ENCODE data around the gene GADL1. TPM values are rescaled to one million over a fixed set of nuclear protein-coding genes. Genes with fewer than 3 reads are reported as not detected.

GADL1 gene
- polyA plus RNA-seq, 3 donors from 2014 or later, result not detected

- H3K36me3 Mint-ChIP-seq, result no peaks in the 10 kb centered on the region
- H3K9me3 Mint-ChIP-seq, result no peaks in the 10 kb centered on the region
- H3K27ac Mint-ChIP-seq, result no peak overlapping the region
- no peak overlapping the region for H3K4me3 Mint-ChIP-seq
- no peaks in the 10 kb centered on the region for H3K4me1 Mint-ChIP-seq
- DNase-seq, result no peak
- H3K27me3 Mint-ChIP-seq (ENCODE audit: low read depth in 3 of 3), result peaks cover 0 to 5% (median 4%) of the 10 kb centered on the region in 3 donors
Observed at GRCh38 chr3:30753766-30754165, 140.7 kb downstream of the GADL1 start.

GRCh38 chr3:30752970-30753369 is 141.5 kb downstream of the GADL1 start:
- Mint-ChIP-seq H3K4me3 (no peak overlapping the region), H3K36me3 (no peaks in the 10 kb centered on the region), H3K4me1 (no peaks in the 10 kb centered on the region), H3K27ac (no peak overlapping the region), H3K27me3 (ENCODE audit: low read depth in 3 of 3) (peaks cover 0 to 5% (median 4%) of the 10 kb centered on the region in 3 donors), H3K9me3 (no peaks in the 10 kb centered on the region)
- no peak for DNase-seq

DNA sequence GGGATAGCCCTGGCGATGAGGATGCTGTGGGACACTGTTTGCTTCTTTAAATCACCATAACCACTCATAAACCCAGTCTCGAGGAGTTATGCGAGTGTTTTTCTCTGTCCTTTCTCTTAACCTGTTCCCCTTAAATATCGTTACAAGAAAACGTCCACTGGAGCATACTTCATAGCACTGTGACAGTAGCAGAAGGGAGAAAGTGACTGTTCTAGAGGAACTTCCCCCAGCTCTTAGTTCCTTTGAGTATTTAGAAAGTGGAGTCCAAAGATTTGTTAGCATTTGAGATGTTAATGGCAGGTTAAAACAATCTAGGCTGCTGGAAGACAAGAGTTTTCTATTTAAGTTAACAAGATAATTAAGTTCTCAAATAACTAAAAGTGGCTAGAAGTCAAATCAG is 142.0 kb downstream of the GADL1 start:
- Mint-ChIP-seq H3K36me3 (no peaks in the 10 kb centered on the region), H3K27ac (no peak overlapping the region), H3K9me3 (no peaks in the 10 kb centered on the region), H3K27me3 (ENCODE audit: low read depth in 3 of 3) (peaks cover 0 to 5% (median 4%) of the 10 kb centered on the region in 3 donors), H3K4me1 (no peaks in the 10 kb centered on the region), H3K4me3 (no peak overlapping the region)
- DNase-seq, result no peak

- H3K9me3 Mint-ChIP-seq, result no peaks in the 10 kb centered on the region
- H3K27ac Mint-ChIP-seq, result no peak overlapping the region
- DNase-seq, result peak in 2 of 3 donors; percentile 24 to 26
- no peaks in the 10 kb centered on the region for H3K4me1 Mint-ChIP-seq
- H3K27me3 Mint-ChIP-seq (ENCODE audit: low read depth in 3 of 3), result peaks cover 0 to 5% (median 4%) of the 10 kb centered on the region in 3 donors
- H3K4me3 Mint-ChIP-seq, result no peak overlapping the region
- no peaks in the 10 kb centered on the region for H3K36me3 Mint-ChIP-seq
Observed at GRCh38 chr3:30751610-30752299, 142.7 kb downstream of the GADL1 start.

DNA sequence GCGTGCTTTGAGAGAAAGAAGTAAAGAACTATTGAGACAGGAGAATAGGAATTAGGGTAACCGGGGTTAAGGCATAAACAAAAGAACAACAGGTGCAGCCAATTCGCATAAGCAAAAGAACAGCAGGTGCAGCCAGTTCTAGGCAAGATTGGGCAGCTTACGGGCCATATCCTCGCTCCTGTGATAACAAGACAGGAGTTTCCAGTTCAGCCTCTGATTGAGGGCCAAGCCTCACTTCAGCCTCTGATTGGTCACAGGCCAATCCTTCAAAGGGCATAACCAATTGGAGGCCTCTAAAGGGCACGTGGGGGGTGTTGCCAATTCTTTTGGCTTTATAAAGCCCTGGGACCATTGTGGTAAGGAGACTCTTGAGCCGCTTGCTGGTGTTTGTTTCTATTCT is 143.5 kb downstream of the GADL1 start:
- no peak for DNase-seq
- Mint-ChIP-seq H3K4me3 (no peak overlapping the region), H3K27ac (no peak overlapping the region), H3K9me3 (no peaks in the 10 kb centered on the region), H3K36me3 (no peaks in the 10 kb centered on the region), H3K4me1 (no peaks in the 10 kb centered on the region), H3K27me3 (ENCODE audit: low read depth in 3 of 3) (peaks cover 0 to 4% (median 3%) of the 10 kb centered on the region in 3 donors)

GRCh38 chr3:30749230-30749629 is 145.2 kb downstream of the GADL1 start:
- no peak overlapping the region for H3K4me3 Mint-ChIP-seq
- no peaks in the 10 kb centered on the region for H3K36me3 Mint-ChIP-seq
- H3K9me3 Mint-ChIP-seq, result no peaks in the 10 kb centered on the region
- H3K27ac Mint-ChIP-seq, result no peak overlapping the region
- H3K4me1 Mint-ChIP-seq, result no peaks in the 10 kb centered on the region
- H3K27me3 Mint-ChIP-seq (ENCODE audit: low read depth in 3 of 3), result peaks cover 0 to 4% (median 3%) of the 10 kb centered on the region in 3 donors
- DNase-seq, result no peak

DNA sequence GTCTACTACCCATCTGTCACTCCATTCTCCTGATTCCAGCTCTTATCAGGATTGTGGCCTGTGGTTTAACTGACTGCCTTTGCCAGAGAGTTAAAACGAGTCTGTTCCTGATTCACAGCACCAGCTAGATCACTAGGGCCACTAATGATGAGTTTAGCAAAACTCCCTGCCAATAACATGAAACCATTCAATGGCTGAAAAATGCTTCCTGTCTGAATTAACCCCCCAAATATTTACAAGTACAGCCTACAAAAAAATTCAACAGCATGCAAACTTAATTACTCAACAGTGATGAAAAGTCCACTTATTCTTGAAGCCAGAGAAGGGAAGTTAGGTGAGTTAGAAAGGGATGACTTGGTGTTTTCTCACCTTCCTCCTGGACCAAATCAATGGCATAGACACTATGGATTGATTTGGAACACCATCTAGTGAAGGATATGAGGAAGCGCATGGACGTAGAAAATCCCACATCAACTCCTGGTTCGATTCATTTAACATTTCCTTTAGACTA is 146.6 kb downstream of the GADL1 start:
- no peaks in the 10 kb centered on the region for H3K36me3 Mint-ChIP-seq
- H3K9me3 Mint-ChIP-seq, result no peaks in the 10 kb centered on the region
- H3K27me3 Mint-ChIP-seq (ENCODE audit: low read depth in 3 of 3), result peaks cover 0 to 4% (median 3%) of the 10 kb centered on the region in 3 donors
- peaks cover 5% of the 10 kb centered on the region in 2 donors for H3K4me1 Mint-ChIP-seq
- no peak for DNase-seq
- H3K27ac Mint-ChIP-seq, result no peak overlapping the region
- no peak overlapping the region for H3K4me3 Mint-ChIP-seq

- Mint-ChIP-seq H3K27ac (peak overlapping the region in 1 of 6 donors; percentile 27), H3K4me3 (no peak overlapping the region)
Observed at GRCh38 chr3:30743641-30744317, 150.7 kb downstream of the GADL1 start.

GRCh38 chr3:30742796-30743619 is 151.5 kb downstream of the GADL1 start:
- Mint-ChIP-seq H3K9me3 (no peaks in the 10 kb centered on the region), H3K27ac (peak overlapping the region in 1 of 6 donors; percentile 27), H3K36me3 (no peaks in the 10 kb centered on the region), H3K27me3 (ENCODE audit: low read depth in 3 of 3) (no peaks in the 10 kb centered on the region), H3K4me1 (peaks cover 16 to 24% of the 10 kb centered on the region in 2 donors), H3K4me3 (no peak overlapping the region)
- DNase-seq, result no peak

More at GRCh38 chr3:30743641-30744317, 150.7 kb downstream of the GADL1 start:
- Mint-ChIP-seq H3K4me1 (peaks cover 11 to 17% of the 10 kb centered on the region in 2 donors), H3K9me3 (no peaks in the 10 kb centered on the region), H3K27me3 (ENCODE audit: low read depth in 3 of 3) (no peaks in the 10 kb centered on the region), H3K36me3 (no peaks in the 10 kb centered on the region)
- no peak for DNase-seq

DNA sequence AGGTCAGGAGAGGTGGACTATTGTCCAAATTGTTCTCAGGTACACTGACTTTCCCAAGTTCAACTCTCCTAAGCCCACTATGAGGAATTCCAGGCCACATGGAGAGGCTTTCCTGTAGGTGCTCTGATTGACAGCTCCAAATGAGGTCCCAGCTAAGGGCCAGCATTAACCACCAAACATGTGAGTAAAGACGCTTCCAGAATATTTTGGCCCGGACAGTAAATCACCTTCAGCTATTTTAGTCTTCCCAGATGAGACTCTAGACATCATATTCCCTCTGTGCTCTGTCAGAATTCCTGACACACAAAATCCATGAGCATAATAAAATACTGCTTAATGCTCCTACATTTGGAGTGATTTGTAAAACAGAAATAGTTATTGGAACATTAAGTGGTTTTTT is 152.6 kb downstream of the GADL1 start:
- Mint-ChIP-seq H3K4me3 (no peak overlapping the region), H3K4me1 (peaks cover 16 to 24% of the 10 kb centered on the region in 2 donors), H3K27ac (no peak overlapping the region), H3K9me3 (no peaks in the 10 kb centered on the region), H3K36me3 (no peaks in the 10 kb centered on the region), H3K27me3 (ENCODE audit: low read depth in 3 of 3) (peaks cover 0 to 2% (median 0%) of the 10 kb centered on the region in 3 donors)
- no peak for DNase-seq

GRCh38 chr3:30738605-30739004 is 155.9 kb downstream of the GADL1 start:
- Mint-ChIP-seq H3K4me1 (peaks cover 26 to 40% of the 10 kb centered on the region in 2 donors), H3K9me3 (no peaks in the 10 kb centered on the region), H3K4me3 (no peak overlapping the region), H3K27me3 (ENCODE audit: low read depth in 3 of 3) (peaks cover 0 to 2% (median 0%) of the 10 kb centered on the region in 3 donors), H3K27ac (no peak overlapping the region), H3K36me3 (no peaks in the 10 kb centered on the region)
- DNase-seq, result no peak

GRCh38 chr3:30737743-30738499 is 156.5 kb downstream of the GADL1 start:
- H3K4me1 Mint-ChIP-seq, result peaks cover 24 to 39% of the 10 kb centered on the region in 2 donors

DNA sequence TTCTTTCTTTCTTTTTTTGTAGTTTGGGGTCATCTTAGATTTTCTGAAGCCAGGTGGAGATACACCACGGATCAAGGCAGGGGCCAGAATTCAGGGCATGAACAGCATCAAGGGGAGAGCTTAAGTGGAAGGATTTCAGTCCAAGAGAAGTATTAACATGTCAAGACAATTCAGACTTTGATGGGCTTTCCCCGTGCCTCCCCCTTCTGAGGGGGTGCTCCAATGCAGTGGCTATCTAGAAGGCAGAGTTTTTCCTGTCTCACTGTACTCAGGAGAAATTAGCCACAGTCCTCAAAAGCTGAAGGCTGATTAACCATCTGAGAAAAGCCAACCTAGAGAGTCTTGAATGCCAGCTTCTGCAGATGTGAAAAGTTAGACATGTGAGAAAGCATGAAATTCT is 160.8 kb downstream of the GADL1 start:
- no peak for DNase-seq
- Mint-ChIP-seq H3K4me1 (peaks cover 31 to 53% of the 10 kb centered on the region in 2 donors), H3K4me3 (no peak overlapping the region), H3K36me3 (no peaks in the 10 kb centered on the region), H3K27ac (no peak overlapping the region), H3K9me3 (no peaks in the 10 kb centered on the region), H3K27me3 (ENCODE audit: low read depth in 3 of 3) (peaks cover 0 to 2% (median 0%) of the 10 kb centered on the region in 3 donors)

More at GRCh38 chr3:30737743-30738499, 156.5 kb downstream of the GADL1 start:
- no peak overlapping the region for H3K4me3 Mint-ChIP-seq
- peaks cover 0 to 2% (median 0%) of the 10 kb centered on the region in 3 donors for H3K27me3 Mint-ChIP-seq (ENCODE audit: low read depth in 3 of 3)
- H3K36me3 Mint-ChIP-seq, result no peaks in the 10 kb centered on the region
- no peak overlapping the region for H3K27ac Mint-ChIP-seq
- no peak for DNase-seq
- no peaks in the 10 kb centered on the region for H3K9me3 Mint-ChIP-seq

Measured in immature natural killer cell (primary cell).